Measurements from ENCODE around the gene ITCH. TPM values are rescaled to one million over a fixed set of nuclear protein-coding genes. Genes with fewer than 3 reads are reported as not detected.

The ITCH gene
- total and polyA plus RNA-seq, 4 donors, result 9.3 to 68.1 (median 30.4) TPM

DNA sequence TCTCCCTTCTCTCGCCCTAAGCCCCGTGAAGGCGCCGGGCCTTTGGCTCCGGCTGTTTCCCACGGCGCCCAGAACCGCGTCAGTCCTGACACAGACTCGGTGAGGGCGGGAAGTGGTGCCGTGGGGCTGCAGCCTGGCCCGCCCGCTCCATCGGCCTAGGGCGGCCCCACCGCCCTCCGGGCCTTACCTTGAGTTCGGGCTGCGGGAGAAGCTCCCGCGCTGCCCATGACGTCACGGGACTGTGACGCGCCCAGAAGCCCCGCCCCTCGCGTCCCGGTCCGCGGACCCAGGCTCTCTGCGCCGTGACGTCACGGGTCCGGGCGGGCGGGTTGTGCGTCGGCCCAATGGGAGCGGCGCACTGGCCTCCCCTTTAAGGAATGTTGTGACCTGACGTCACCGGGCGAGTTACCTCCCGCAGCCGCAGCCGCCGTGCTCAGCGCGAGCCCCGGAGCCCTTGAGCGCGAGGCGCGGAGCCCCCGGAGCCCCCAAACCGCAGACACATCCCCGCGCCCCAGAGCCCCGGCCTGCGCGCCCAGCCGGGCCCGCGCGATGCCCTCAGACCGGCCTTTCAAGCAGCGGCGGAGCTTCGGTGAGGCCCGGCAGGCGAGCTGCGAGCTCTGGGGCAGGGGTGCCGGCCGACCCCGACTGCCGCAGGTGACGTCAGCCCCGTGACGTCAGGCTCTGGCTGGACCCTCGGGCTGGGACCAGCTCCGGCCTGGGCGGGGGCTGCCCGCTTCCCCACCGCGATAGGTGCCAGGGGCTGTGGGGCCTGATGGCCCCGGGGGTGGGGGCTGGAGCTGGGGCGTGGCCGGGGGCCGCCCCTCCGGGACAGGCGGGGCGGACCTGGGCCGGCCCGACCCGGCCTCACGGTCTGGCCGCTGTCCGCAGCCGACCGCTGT is 195.5 kb downstream of the ITCH start, which contains the start of gene MAP1LC3A:
Gene MAP1LC3A, plus strand, starts transcription at position 399 of the 899 bp plus-strand sequence. Its CDS starts 151 bp downstream, at position 550.
- H3K4me1 ChIP-seq (ENCODE audit: control insufficient read depth in 5 of 5, insufficient read depth in 5 of 5, low read length in 5 of 5), result peaks cover 0 to 4% (median 0%) of the 10 kb centered on the region in 5 donors
- no peaks in the 10 kb centered on the region for H3K9me3 ChIP-seq (ENCODE audit: control insufficient read depth in 4 of 4, insufficient read depth in 3 of 4, low read length in 3 of 4)
- TF ChIP-seq, protein P1, sequence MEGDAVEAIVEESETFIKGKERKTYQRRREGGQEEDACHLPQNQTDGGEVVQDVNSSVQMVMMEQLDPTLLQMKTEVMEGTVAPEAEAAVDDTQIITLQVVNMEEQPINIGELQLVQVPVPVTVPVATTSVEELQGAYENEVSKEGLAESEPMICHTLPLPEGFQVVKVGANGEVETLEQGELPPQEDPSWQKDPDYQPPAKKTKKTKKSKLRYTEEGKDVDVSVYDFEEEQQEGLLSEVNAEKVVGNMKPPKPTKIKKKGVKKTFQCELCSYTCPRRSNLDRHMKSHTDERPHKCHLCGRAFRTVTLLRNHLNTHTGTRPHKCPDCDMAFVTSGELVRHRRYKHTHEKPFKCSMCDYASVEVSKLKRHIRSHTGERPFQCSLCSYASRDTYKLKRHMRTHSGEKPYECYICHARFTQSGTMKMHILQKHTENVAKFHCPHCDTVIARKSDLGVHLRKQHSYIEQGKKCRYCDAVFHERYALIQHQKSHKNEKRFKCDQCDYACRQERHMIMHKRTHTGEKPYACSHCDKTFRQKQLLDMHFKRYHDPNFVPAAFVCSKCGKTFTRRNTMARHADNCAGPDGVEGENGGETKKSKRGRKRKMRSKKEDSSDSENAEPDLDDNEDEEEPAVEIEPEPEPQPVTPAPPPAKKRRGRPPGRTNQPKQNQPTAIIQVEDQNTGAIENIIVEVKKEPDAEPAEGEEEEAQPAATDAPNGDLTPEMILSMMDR (IDR thresholded peaks at IDR 0.05; ENCODE audit: control extremely low read depth, extremely low read depth), result no peak
- peak; percentile 95 to 96 (median 95) for DNase-seq
- WGBS, 2 donors, result 6 to 10% methylated on average over 88 to 103 of the region's 103 CpGs
- H3K36me3 ChIP-seq (ENCODE audit: control insufficient read depth in 4 of 4, insufficient read depth in 4 of 4, low read length in 4 of 4), result peaks cover 0 to 3% (median 0%) of the 10 kb centered on the region in 4 donors
- H3K4me3 ChIP-seq, result peak within 1 kb of the TSS; percentile 59
- H3K27me3 ChIP-seq (ENCODE audit: control insufficient read depth in 3 of 3, insufficient read depth in 3 of 3, low read length in 2 of 3), result no peaks in the 10 kb centered on the region
- peak within 1 kb of the TSS; percentile 94 to 95 for H3K27ac ChIP-seq (ENCODE audit: low read depth in 1 of 2, low read length in 1 of 2)
- peak; percentile 92 for ATAC-seq (ENCODE audit: insufficient read depth, low FRiP score)
- peak within 1 kb of the TSS; percentile 87 to 97 for H3K9ac ChIP-seq (ENCODE audit: insufficient read depth in 1 of 2, low read length in 2 of 2)

DNA sequence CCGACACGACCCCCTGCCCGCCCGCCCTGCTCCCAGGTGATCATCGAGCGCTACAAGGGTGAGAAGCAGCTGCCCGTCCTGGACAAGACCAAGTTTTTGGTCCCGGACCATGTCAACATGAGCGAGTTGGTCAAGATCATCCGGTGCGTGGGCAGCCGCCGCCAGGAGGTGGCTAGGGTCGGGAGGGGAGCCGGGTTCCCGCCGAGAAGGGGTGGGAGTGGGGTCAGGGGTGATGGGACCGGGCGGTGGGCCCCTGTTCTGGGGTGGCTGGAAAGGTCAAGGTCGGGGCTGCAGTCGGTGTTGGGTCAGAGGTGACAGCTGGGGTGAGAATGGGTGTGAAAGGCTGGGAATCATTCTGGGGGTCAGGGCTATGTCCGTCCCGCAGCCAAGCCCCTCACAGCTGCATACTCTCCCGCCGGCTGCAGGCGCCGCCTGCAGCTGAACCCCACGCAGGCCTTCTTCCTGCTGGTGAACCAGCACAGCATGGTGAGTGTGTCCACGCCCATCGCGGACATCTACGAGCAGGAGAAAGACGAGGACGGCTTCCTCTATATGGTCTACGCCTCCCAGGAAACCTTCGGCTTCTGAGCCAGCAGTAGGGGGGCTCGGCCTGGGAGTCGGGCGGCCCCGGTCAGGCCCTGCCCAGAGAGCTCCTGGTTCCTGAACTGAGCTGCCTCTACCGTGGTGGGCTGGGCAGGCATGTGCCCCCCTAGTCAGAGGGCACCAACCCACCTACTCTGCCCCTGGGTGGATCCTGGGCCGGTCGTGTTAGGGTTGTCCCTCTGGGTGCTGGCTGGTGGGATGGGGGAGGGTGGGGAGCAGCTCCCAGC is 196.5 kb downstream of the ITCH start:
- ATAC-seq (ENCODE audit: insufficient read depth, low FRiP score), result no peak
- TF ChIP-seq, protein P1 (IDR thresholded peaks at IDR 0.05; ENCODE audit: control extremely low read depth, extremely low read depth), result no peak
- Histone ChIP-seq H3K4me3 (no peak overlapping the region), H3K9me3 (ENCODE audit: control insufficient read depth in 4 of 4, insufficient read depth in 3 of 4, low read length in 3 of 4) (no peaks in the 10 kb centered on the region), H3K36me3 (ENCODE audit: control insufficient read depth in 4 of 4, insufficient read depth in 4 of 4, low read length in 4 of 4) (peaks cover 0 to 3% (median 0%) of the 10 kb centered on the region in 4 donors), H3K4me1 (ENCODE audit: control insufficient read depth in 5 of 5, insufficient read depth in 5 of 5, low read length in 5 of 5) (peaks cover 0 to 4% (median 0%) of the 10 kb centered on the region in 5 donors), H3K9ac (ENCODE audit: insufficient read depth in 1 of 2, low read length in 2 of 2) (no peak overlapping the region), H3K27me3 (ENCODE audit: control insufficient read depth in 3 of 3, insufficient read depth in 3 of 3, low read length in 2 of 3) (no peaks in the 10 kb centered on the region), H3K27ac (ENCODE audit: low read depth in 1 of 2, low read length in 1 of 2) (peak overlapping the region in 1 of 2 donors; percentile 94)
- 63 to 73% methylated on average over 43 of the region's 43 CpGs for WGBS, 2 donors
- peak; percentile 30 to 48 (median 34) for DNase-seq

DNA sequence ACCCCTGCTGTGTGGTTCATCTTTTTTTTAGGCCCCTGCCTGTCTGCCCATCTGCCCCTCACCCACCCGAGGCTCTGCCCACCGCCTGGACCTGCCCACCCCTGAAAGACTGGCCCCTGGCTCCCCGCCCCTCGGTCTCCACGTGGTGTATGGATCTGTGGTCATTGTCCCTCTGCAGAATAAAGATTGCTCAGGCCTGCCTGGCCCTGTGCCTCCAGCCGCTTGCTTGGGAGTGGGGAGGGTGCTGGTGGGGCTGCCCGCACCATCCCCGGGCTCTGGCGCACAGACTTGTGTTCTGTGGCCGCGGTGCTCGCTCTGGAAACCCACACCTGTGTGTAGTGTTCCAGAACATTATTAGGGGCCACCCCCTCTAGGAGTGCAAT is 197.1 kb downstream of the ITCH start:
- Histone ChIP-seq H3K9ac (ENCODE audit: insufficient read depth in 1 of 2, low read length in 2 of 2) (no peak overlapping the region), H3K9me3 (ENCODE audit: control insufficient read depth in 4 of 4, insufficient read depth in 3 of 4, low read length in 3 of 4) (no peaks in the 10 kb centered on the region), H3K36me3 (ENCODE audit: control insufficient read depth in 4 of 4, insufficient read depth in 4 of 4, low read length in 4 of 4) (peaks cover 0 to 6% (median 0%) of the 10 kb centered on the region in 4 donors), H3K4me1 (ENCODE audit: control insufficient read depth in 5 of 5, insufficient read depth in 5 of 5, low read length in 5 of 5) (peaks cover 0 to 4% (median 0%) of the 10 kb centered on the region in 5 donors), H3K4me3 (no peak overlapping the region), H3K27me3 (ENCODE audit: control insufficient read depth in 3 of 3, insufficient read depth in 3 of 3, low read length in 2 of 3) (no peaks in the 10 kb centered on the region), H3K27ac (ENCODE audit: low read depth in 1 of 2, low read length in 1 of 2) (peak overlapping the region in 1 of 2 donors; percentile 28)
- WGBS, 2 donors, result 87 to 92% methylated on average over 12 of the region's 12 CpGs
- TF ChIP-seq, protein P1 (IDR thresholded peaks at IDR 0.05; ENCODE audit: control extremely low read depth, extremely low read depth), result no peak
- DNase-seq, result no peak
- ATAC-seq (ENCODE audit: insufficient read depth, low FRiP score), result no peak
